ENCODE results near the gene ZNF541. TPM values are rescaled to one million over a fixed set of nuclear protein-coding genes. Genes with fewer than 3 reads are reported as not detected.

ZNF541 gene
- total and polyA plus RNA-seq, 2 experiments from 2014 or later, result 0.26 to 0.42 TPM

GRCh38 chr19:47540748-47541147 lies 32.2 kb downstream of the ZNF541 start:
- Histone ChIP-seq H2AFZ (peak overlapping the region; percentile 8; the same call in 1 of the 2 replicates), H3K27ac (ENCODE audit: low read depth) (no peak overlapping the region), H3K79me2 (replicated peaks; ENCODE audit: insufficient read depth) (no peaks in the 10 kb centered on the region), H3K4me1 (ENCODE audit: insufficient read depth) (no peaks in the 10 kb centered on the region), H3K9me2 (ENCODE audit: insufficient read depth) (no peaks in the 10 kb centered on the region), H3K27me3 (ENCODE audit: insufficient read depth) (no peaks in the 10 kb centered on the region), H3K4me2 (no peak overlapping the region), H3K36me3 (ENCODE audit: insufficient read depth) (no peaks in the 10 kb centered on the region), H3F3A (replicated peaks; ENCODE audit: low read depth) (no peaks in the 10 kb centered on the region; the same call in 1 of the 2 replicates), H3K4me3 (no peak overlapping the region), H4K20me1 (replicated peaks; ENCODE audit: insufficient read depth) (no peaks in the 10 kb centered on the region)
- TF ChIP-seq POLR2AphosphoS5 (IDR thresholded peaks at IDR 0.05; ENCODE audit: low read depth) (no peak), STAT1 (IDR thresholded peaks at IDR 0.05; ENCODE audit: unreplicated experiment) (no peak), CTCF (conservative IDR thresholded peaks at IDR 0.05; ENCODE audit: low read depth in 2 of 2) (peak; percentile 54 to 65), ETS1 (IDR thresholded peaks at IDR 0.05) (no peak)
- DNase-seq (ENCODE audit: low spot score), result peak; percentile 74
- Mint-ChIP-seq H3K9me3 (peaks cover 2% of the 10 kb centered on the region; the same call in 1 of the 3 replicates), H3K27ac (no peak overlapping the region), H3K27me3 (ENCODE audit: insufficient read depth, low read depth, poor library complexity) (peaks cover 6% of the 10 kb centered on the region), H3K36me3 (ENCODE audit: low read depth) (no peaks in the 10 kb centered on the region), H3K4me3 (no peak overlapping the region), H3K4me1 (peaks cover 5% of the 10 kb centered on the region; the same call in 1 of the 3 replicates)
- ATAC-seq, result peak; percentile 64

GRCh38 chr19:47539747-47540311 lies 33.1 kb downstream of the ZNF541 start:
- Histone ChIP-seq H3F3A (replicated peaks; ENCODE audit: low read depth) (no peaks in the 10 kb centered on the region; the same call in 1 of the 2 replicates), H3K27me3 (ENCODE audit: insufficient read depth) (no peaks in the 10 kb centered on the region), H3K36me3 (ENCODE audit: insufficient read depth) (no peaks in the 10 kb centered on the region), H3K4me3 (no peak overlapping the region), H3K4me1 (ENCODE audit: insufficient read depth) (no peaks in the 10 kb centered on the region), H2AFZ (peak overlapping the region; percentile 8), H3K4me2 (no peak overlapping the region), H4K20me1 (replicated peaks; ENCODE audit: insufficient read depth) (no peaks in the 10 kb centered on the region), H3K27ac (ENCODE audit: low read depth) (no peak overlapping the region), H3K79me2 (replicated peaks; ENCODE audit: insufficient read depth) (no peaks in the 10 kb centered on the region), H3K9me2 (ENCODE audit: insufficient read depth) (no peaks in the 10 kb centered on the region)
- ATAC-seq (no peak), DNase-seq (ENCODE audit: low spot score) (no peak)
- H3K4me3 Mint-ChIP-seq, result no peak overlapping the region
- no peaks in the 10 kb centered on the region for H3K36me3 Mint-ChIP-seq (ENCODE audit: low read depth)
- H3K27ac Mint-ChIP-seq, result no peak overlapping the region
- peaks cover 8% of the 10 kb centered on the region; the same call in 2 of the 3 replicates for H3K9me3 Mint-ChIP-seq
- H3K4me1 Mint-ChIP-seq, result peaks cover 5% of the 10 kb centered on the region; the same call in 1 of the 3 replicates
- H3K27me3 Mint-ChIP-seq (ENCODE audit: insufficient read depth, low read depth, poor library complexity), result peaks cover 6% of the 10 kb centered on the region
- TF ChIP-seq CTCF (conservative IDR thresholded peaks at IDR 0.05; ENCODE audit: low read depth in 2 of 2), result no peak
- no peak for TF ChIP-seq EZH2phosphoT487 (IDR thresholded peaks at IDR 0.05; ENCODE audit: unreplicated experiment)
- no peak for TF ChIP-seq REST (IDR thresholded peaks at IDR 0.05; ENCODE audit: unreplicated experiment)
- TF ChIP-seq ZNF331 (CRISPR knock-in tag; IDR thresholded peaks at IDR 0.05; ENCODE audit: low read depth), result no peak
- no peak for TF ChIP-seq NANOG (IDR thresholded peaks at IDR 0.05; ENCODE audit: borderline replicate concordance)
- TF ChIP-seq ETS1 (IDR thresholded peaks at IDR 0.05), result no peak

Data from GM23338 (cell line).